GM18498 (cell line): Measurements from ENCODE around the gene RAD51B.

Source experiments
- ATAC-seq: cut with Tn5 transposase; IDR thresholded peaks from one replicate; pipeline ENCODE4 v1.9.1; 2021; ENCODE audit warnings: mild to moderate bottlenecking, moderate library complexity; ENCODE audit not compliant: unreplicated experiment

The RAD51B gene

GRCh38 chr14:68666899-68667298, 847.3 kb downstream of the RAD51B start:
- no peak for ATAC-seq

DNA sequence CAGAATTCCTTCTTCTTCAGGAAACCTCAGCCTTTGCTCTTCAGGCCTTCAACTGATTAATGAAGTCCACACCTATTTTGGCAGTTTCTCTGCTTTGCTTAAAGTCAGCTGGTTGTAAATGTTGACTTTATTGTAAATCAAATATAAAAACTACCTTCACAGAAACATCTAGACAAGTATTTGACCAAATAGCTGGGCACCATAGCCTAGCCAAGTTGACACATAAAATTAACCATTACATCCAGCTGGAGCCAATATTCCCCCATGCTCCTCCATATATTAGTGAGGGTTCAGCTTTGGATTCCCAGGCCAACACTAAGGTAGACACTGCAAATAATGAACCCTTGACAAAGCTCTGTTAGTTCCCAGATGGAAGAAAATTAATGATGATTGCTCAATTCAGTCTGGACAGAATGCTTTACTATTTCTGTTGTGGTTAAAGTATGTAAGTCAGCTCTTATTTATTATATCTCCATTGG, 847.8 kb downstream of the RAD51B start:
- ATAC-seq, result no peak

- ATAC-seq, result no peak
Measured at GRCh38 chr14:68668028-68668427, 848.4 kb downstream of the RAD51B start.

- ATAC-seq, result no peak
Measured at GRCh38 chr14:68668531-68668930, 849.0 kb downstream of the RAD51B start.

GRCh38 chr14:68669111-68669511, 849.5 kb downstream of the RAD51B start:
- ATAC-seq, result no peak

GRCh38 chr14:68669603-68670358, 850.2 kb downstream of the RAD51B start:
- ATAC-seq, result no peak

GRCh38 chr14:68670359-68670715, 850.8 kb downstream of the RAD51B start:
- no peak for ATAC-seq

DNA sequence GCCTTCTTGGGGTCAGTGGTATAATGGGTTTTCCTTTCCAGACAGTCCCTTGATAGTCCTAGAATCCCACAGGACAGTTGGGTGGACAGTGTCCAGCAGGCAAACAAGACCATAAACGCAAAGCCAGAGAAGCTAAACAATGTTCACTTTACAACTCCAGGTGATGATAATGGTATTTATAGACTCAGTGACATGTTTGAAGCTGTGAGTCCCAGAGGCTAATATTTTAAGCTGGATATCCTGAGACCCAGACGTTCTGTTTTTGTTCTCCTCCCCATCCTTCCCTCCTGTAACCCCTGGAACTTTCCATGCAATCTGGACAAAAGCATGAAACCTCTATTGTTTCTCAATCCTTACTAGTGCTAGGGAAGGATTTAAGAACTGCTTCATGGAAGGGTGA, 852.3 kb downstream of the RAD51B start:
- no peak for ATAC-seq

DNA sequence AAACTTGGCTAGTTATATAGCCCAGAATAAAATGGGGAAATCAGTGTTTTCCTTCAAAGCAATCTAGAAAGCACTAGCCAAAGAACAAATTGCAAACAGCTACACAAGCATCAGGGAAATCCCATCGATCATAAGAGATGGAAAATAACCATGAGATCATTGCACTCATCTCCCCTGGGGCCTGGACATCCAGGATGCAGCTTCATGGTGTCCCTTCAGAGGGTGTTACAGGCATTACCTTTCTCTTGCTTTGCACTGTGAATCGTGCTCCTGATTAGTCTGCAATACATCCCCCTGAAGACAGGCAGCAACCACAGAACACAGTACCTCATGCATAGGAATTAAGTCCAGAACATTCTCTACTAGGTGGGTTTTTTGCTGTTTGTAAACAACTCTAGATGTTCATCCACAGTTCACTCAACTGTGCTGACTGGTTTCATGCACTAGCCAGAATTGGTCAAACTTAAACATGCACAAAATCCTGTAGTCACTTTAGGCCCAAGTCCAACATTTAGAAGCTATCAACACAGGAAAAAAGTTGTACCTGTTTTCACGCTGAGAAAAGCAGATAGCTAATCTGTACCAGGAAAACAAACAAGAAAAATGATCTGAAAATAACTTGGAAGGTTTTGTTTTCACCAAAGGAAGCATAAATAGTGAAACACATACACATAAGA, 853.2 kb downstream of the RAD51B start:
- ATAC-seq, result no peak

- no peak for ATAC-seq
Measured at GRCh38 chr14:68673464-68673863, 853.9 kb downstream of the RAD51B start.

DNA sequence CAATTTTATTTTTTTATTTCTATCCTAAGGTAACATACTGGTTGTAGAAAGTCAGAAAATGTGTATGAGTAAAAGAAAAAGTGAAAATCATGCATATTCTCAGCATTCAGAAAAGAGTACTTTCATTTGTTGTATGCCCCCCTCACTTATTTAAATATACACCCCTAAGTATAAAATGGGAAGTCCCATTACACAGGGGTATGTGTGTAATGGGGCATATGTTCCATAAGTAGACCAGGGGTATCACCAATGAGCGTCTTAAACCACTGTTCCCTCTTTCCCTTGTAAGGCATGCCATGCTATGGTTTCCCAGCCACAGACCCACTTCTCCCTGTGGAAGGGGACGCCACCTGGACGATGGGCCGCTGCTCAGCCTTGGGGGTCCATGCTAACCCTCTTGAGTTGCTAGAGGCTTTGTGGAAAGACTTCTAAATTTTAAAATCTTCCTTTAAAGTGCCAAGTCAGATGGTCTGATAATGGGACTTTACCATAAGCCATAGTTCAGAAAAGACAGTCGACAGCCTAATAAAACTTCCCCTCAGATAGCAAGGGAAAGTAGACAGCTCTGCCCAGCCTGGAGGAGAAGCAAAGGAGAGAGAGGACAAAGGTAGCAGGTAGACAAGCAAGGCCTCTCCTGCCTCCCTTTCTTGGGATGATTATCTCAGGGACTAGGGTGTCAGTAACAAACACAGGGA, 855.1 kb downstream of the RAD51B start:
- ATAC-seq, result no peak

DNA sequence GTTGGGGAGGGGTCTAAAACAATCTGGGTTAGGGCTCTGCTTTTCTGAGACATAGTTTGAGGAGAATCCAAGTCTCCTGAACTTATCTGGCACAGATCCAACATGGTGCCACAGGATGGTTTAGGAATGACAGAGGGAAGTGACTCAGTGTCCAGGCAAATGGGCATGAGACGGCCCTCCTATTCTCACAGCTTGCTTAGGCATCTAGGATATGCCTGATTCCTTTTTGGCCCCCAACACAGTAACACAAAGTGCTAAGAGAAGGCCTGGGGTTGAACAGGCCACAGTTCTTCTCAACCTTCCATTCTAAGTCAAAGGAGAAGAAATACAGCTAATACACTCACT, 855.6 kb downstream of the RAD51B start:
- no peak for ATAC-seq

- no peak for ATAC-seq
Measured at GRCh38 chr14:68676511-68676943, 856.9 kb downstream of the RAD51B start.

GRCh38 chr14:68677476-68677875, 857.9 kb downstream of the RAD51B start:
- no peak for ATAC-seq

- ATAC-seq, result no peak
Measured at GRCh38 chr14:68677901-68678300, 858.3 kb downstream of the RAD51B start.

GRCh38 chr14:68678471-68678870, 858.9 kb downstream of the RAD51B start:
- no peak for ATAC-seq

DNA sequence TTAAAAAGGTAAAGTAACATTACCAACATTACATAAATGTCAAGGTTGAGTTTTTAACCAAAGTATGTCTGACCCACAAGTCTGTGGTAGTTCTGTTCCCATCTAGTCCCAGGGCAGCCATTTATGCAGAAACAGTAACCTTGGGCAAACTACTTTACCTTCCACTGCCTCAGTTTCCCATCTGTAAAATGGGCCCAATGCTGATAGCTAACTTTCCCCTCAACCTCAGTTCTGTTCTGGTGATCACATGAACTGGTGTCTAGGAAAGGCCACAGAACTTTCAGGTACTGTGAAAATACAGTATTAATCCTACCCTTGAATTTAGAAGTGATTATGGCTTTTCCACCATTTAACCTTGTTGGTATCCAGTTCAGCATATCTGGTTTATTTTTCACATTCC, 859.7 kb downstream of the RAD51B start:
- no peak for ATAC-seq

DNA sequence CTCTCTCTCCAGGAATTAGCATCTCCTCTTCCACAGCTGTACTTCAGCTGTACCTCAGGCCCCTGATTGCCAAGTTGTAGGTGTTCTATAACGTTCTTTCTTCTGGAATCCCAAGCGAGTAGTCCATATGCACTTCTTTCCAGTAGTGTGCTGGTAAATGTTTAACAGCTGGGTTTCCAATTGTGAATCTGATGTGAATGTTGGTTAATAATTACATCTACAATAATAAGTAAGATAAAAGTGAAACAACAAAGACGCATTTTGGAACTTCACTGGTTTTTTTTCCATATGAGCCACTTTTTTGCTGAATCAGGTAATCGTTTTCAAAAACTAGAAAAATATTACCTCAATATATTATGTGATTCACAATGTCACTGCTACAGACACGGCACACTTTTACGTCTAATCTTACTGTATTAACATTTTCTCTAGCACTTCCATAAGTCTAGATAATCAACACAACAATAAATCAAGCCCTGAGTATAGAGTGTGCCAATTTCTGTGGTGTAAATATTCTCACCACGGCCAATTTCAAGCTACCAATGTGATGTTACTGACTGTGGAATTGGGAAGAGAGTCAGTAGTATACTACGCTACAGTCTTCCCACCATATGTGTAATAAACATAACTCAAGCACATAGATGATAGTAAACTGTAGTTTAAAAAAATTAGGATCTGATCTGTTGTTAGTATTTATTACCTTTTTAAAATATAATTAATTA, 860.3 kb downstream of the RAD51B start:
- ATAC-seq, result no peak

GRCh38 chr14:68680541-68681051, 861.0 kb downstream of the RAD51B start:
- no peak for ATAC-seq

GRCh38 chr14:68681256-68682011, 861.9 kb downstream of the RAD51B start:
- no peak for ATAC-seq
